ENCODE results near the gene CTPS2.
"Not testable (repeated sequence)": the region's sequence is repeated elsewhere in the genome, so short reads cannot be mapped to it uniquely, and the experiment has no call there.

The CTPS2 gene, protein sequence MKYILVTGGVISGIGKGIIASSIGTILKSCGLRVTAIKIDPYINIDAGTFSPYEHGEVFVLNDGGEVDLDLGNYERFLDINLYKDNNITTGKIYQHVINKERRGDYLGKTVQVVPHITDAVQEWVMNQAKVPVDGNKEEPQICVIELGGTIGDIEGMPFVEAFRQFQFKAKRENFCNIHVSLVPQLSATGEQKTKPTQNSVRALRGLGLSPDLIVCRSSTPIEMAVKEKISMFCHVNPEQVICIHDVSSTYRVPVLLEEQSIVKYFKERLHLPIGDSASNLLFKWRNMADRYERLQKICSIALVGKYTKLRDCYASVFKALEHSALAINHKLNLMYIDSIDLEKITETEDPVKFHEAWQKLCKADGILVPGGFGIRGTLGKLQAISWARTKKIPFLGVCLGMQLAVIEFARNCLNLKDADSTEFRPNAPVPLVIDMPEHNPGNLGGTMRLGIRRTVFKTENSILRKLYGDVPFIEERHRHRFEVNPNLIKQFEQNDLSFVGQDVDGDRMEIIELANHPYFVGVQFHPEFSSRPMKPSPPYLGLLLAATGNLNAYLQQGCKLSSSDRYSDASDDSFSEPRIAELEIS

GRCh38 chrX:16712548-16713155, at the start of gene CTPS2:
Gene CTPS2, minus strand, starts transcription at chrX:16712669. Its CDS starts 9,767 bp downstream, at chrX:16702902.
- no peak for TF ChIP-seq ZFX (IDR thresholded peaks at IDR 0.05; ENCODE audit: borderline replicate concordance)
- TF ChIP-seq, protein P1, sequence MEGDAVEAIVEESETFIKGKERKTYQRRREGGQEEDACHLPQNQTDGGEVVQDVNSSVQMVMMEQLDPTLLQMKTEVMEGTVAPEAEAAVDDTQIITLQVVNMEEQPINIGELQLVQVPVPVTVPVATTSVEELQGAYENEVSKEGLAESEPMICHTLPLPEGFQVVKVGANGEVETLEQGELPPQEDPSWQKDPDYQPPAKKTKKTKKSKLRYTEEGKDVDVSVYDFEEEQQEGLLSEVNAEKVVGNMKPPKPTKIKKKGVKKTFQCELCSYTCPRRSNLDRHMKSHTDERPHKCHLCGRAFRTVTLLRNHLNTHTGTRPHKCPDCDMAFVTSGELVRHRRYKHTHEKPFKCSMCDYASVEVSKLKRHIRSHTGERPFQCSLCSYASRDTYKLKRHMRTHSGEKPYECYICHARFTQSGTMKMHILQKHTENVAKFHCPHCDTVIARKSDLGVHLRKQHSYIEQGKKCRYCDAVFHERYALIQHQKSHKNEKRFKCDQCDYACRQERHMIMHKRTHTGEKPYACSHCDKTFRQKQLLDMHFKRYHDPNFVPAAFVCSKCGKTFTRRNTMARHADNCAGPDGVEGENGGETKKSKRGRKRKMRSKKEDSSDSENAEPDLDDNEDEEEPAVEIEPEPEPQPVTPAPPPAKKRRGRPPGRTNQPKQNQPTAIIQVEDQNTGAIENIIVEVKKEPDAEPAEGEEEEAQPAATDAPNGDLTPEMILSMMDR (IDR thresholded peaks at IDR 0.05): no peak
- H3K27ac ChIP-seq: peak within 1 kb of the TSS; percentile 58

DNA sequence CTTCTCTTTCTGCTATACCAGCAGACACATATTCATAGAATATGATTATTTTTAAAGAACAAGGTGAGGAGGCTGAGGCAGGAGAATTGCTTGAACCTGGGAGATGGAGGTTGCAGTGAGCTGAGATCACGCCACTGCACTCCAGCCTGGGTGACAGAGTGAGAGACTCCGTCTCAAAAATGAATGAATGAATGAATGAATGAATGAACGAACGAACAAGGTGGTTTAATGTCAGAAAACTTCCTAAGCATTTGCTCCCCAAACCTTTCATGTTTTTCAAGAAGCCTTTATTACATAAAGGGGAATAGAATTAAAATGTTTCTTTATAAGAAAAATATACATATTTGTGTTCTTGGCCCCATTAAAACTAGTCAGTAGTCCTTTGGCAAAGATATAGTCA, 49.0 kb upstream of the CTPS2 start:
- not testable (repeated sequence) for H3K27ac ChIP-seq

DNA sequence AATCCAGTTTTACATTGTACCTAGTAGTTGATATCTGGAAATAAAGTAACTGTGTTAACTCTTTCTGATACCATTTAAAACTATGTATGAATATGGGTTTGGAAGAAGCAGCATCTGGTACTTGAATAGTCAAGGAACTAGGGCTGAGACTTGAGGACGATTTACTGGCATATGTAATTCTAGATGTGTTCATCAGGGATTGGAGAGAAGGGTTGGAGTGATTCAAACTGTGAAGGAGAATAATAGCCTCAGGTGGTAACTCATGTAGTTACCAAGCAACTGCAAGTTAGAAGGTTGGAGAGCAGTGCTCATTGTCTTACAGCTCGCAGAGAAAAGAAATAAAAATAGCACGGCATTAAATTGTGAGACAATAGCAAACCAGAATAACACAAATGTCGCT, 44.3 kb upstream of the CTPS2 start:
- no peak for TF ChIP-seq ZFX (IDR thresholded peaks at IDR 0.05; ENCODE audit: borderline replicate concordance)
- TF ChIP-seq, protein P1 (IDR thresholded peaks at IDR 0.05): no peak
- no peak overlapping the region for H3K27ac ChIP-seq

DNA sequence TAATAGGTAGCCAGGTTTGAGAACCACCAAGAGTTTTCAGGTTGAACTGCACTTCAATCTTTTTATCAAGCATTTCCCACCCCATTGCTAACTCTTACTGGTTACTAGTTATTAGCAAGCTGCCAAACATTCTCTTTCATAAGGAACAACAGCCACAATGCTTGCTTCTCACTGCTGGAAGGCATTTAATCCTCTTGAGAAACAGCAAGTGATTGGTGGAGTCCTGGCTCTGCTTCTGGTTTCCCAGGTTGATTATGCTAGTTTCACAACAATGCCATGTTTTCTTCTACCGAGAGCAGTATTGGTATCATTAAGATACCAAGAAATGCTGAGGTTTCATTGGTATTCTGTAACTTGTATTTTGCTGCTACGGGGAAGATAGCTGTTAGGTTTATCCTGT, 41.5 kb upstream of the CTPS2 start:
- no peak overlapping the region for H3K27ac ChIP-seq
- TF ChIP-seq, protein P1 (IDR thresholded peaks at IDR 0.05): no peak
- TF ChIP-seq ZFX (IDR thresholded peaks at IDR 0.05; ENCODE audit: borderline replicate concordance): no peak

GRCh38 chrX:16750136-16750535, 37.7 kb upstream of the CTPS2 start:
- H3K27ac ChIP-seq: no peak overlapping the region
- TF ChIP-seq, protein P1 (IDR thresholded peaks at IDR 0.05): no peak
- no peak for TF ChIP-seq ZFX (IDR thresholded peaks at IDR 0.05; ENCODE audit: borderline replicate concordance)

GRCh38 chrX:16748425-16748824, 36.0 kb upstream of the CTPS2 start:
- H3K27ac ChIP-seq: no peak overlapping the region
- TF ChIP-seq, protein P1 (IDR thresholded peaks at IDR 0.05): no peak
- no peak for TF ChIP-seq ZFX (IDR thresholded peaks at IDR 0.05; ENCODE audit: borderline replicate concordance)

GRCh38 chrX:16745659-16746058, 33.2 kb upstream of the CTPS2 start:
- TF ChIP-seq, protein P1 (IDR thresholded peaks at IDR 0.05): no peak
- TF ChIP-seq ZFX (IDR thresholded peaks at IDR 0.05; ENCODE audit: borderline replicate concordance): no peak
- no peak overlapping the region for H3K27ac ChIP-seq

Data from 22Rv1 (cell line).